DOHH2 (cell line): ENCODE results near the gene HERC3.

ENCODE experiments used
- EZH2phosphoT487 ChIP-seq: fragments of 200-600 bp; sonication (generic); IDR thresholded peaks from 2 replicates; pipeline ENCODE4 v1.6.1; 2017; ENCODE audit warnings: borderline replicate concordance, mild to moderate bottlenecking, antibody characterized with exemption, low read length, moderate library complexity, mixed read lengths
- TF ChIP-seq, protein P1 (sequence below): fragments of 200-600 bp; sonication (generic); IDR thresholded peaks from one replicate; pipeline ENCODE4 v1.5.1; 2014; ENCODE audit warnings: antibody characterized with exemption, mild to moderate bottlenecking, low read depth, low read length; ENCODE audit not compliant: poor library complexity, severe bottlenecking

DNA sequence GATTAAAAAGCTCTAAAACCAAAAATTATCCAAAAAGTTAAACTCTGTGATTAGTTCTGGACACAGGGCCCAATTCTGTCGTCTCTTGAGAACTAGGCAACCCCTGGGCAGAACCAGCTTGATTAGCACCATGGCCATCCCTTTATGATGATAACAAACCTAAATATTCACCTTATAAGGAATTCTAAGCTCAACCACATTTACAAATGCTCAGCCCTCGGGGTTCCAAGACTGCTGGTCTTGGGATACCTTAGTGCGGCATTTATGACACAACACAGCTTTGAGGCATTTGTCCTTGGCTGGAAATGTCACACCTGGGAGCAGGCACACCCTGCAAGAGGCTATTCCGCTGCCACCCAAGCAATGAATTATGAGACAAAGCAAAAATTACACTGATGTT is 132.9 kb downstream of the HERC3 start:
- TF ChIP-seq, protein P1, sequence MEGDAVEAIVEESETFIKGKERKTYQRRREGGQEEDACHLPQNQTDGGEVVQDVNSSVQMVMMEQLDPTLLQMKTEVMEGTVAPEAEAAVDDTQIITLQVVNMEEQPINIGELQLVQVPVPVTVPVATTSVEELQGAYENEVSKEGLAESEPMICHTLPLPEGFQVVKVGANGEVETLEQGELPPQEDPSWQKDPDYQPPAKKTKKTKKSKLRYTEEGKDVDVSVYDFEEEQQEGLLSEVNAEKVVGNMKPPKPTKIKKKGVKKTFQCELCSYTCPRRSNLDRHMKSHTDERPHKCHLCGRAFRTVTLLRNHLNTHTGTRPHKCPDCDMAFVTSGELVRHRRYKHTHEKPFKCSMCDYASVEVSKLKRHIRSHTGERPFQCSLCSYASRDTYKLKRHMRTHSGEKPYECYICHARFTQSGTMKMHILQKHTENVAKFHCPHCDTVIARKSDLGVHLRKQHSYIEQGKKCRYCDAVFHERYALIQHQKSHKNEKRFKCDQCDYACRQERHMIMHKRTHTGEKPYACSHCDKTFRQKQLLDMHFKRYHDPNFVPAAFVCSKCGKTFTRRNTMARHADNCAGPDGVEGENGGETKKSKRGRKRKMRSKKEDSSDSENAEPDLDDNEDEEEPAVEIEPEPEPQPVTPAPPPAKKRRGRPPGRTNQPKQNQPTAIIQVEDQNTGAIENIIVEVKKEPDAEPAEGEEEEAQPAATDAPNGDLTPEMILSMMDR, result no peak
- no peak for TF ChIP-seq EZH2phosphoT487
